Activated T-helper 1 cell treated with Interleukin-2 at 50 U/mL for 16 hours (primary cell): ENCODE results near the gene APOA4.
A peak's percentile ranks its signal among the peaks of the same experiment; 100 is the strongest.

Experiments
- DNase-seq: peaks from one replicate; pipeline ENCODE4 v3.0.0-alpha.2; 2020; ENCODE audit warnings: low read depth

Gene APOA4

DNA sequence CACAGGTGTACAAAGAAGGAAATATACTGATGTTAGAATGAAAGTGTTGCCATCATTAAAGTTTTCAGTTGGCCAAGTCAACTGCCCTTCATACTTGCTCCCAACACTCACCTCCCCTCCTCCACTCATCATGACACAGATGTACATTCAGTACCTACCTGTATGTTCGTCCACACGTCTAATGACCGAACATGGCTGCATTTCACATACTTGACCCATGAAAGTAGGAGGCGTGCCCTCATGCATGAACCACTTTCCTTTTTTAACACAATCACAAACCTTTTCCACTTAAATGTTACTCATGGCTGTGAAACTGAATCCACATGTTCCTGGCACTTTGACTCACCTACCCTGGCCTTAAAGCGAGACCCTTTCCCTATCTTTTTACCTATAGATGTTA is 47.1 kb downstream of the APOA4 start:
- DNase-seq: no peak

DNA sequence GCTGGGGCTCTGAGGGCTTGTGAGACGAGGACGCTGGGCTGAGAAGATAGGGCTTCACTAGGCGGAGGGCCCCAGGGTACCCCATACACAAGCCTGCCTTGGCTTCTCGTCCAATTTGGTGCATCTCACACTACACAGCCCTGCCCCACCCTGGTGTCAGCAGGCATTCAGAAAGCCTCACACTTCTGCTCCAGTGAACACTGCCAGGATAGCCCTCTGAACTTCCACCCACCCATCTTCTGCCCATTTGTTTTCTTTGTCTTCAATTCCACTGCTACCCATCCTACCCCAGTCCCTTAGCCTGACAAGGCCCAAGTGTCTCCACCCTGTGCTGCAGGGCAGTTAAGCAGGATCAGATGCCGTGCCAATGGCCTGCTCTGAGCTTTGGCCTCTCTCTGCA is 48.4 kb downstream of the APOA4 start:
- no peak for DNase-seq

DNA sequence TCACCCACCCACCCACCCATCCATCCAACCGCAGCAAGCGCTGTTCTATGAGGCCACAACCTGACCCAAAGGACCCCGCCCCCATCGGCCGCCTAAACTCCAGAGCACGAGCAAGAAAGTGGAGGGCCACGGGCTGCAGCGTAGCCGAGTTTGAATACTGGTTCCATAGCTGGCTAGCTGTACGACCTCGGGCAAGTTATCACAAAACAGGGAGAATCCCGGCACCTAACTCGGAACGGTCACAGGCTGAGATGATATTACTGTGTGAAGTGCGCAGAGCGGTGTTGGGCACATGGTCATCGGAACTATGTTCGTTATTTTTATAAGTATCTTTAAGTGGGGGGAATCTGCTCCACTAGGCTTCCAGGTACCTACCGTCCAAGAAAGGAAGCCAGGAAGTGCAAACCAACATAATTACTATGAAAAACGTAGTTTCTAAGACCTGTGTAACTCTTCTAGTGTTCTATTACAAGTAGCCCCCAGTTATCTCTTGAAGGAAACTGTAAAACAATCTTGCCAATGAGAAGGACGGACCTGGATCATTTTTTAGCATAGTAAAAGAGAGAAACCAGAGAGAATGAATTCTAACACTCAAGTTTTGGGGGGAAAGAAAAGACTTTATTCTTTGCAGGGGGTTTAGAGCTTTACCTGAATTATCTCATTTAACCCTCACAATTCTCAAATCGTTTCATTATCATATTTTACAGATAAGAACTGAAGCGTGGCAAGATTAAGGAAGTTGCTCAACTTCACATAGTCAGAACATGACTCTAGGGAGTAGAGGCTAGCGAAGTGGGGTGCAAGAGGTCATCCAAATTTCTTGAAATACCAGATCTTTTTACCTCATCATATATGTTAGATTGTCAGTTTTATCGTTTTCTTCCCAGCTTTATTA is 49.7 kb downstream of the APOA4 start:
- no peak for DNase-seq

DNA sequence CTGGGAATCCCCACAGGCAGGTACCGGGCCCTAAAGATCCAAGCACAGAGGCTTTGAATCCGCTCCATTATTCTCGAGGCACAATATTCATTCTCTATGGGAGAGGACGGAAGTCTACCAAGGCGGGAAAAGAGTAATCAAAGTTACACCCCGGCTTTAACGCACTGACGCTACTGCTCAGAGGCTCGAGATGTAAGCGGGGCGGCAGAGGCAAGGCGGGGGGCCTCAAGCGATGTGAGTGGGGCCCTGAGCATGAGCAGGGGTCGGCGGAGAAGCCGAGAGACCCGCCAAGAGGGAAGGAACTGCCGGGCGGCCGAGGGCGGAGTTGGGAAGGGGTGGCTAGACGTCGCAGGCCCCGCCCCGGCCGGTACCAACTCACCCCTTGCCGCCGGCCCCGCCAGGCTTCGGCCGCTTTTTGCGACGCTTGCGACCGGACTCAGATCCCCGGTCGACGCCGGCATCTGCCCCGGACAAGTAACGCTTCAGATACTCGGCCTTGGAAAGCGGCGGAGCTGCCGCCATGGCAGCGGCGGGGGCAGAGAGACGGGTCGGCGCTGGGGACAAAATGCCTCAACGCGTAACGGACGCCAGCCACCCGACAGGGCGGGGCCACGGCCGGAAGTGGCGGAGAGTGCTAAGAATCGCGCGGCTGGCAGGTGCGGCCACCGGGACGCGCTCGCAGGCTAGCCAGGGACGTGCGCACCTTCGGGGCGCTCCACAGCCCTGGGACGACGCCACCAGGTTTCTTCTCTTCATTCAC is 50.5 kb downstream of the APOA4 start, which contains the start of gene BUD13:
Gene BUD13, minus strand, starts transcription at position 545 of the 760 bp plus-strand sequence. Its CDS starts 23 bp downstream, at position 522.
- peak; percentile 91 for DNase-seq

DNA sequence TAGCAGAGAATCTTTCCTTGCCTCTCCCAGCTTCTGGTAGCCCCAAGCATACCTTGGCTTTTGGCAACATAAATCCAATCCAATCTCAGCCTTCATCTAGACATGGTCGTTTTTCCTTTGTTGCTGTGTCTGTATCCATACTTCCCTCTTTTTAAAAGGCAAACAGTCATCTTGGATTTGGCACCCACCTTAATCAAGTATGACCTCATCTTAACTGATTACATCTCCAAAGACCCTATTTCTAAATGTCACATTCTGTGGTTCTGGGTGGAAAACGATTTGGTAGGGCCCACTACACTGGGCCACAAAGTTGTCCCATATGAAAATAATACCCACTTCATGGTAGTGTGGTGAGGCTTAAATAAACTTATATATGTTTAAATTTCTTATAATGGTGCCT is 51.2 kb downstream of the APOA4 start:
- no peak for DNase-seq
